Measurements from ENCODE around the gene CNOT4.

DNA sequence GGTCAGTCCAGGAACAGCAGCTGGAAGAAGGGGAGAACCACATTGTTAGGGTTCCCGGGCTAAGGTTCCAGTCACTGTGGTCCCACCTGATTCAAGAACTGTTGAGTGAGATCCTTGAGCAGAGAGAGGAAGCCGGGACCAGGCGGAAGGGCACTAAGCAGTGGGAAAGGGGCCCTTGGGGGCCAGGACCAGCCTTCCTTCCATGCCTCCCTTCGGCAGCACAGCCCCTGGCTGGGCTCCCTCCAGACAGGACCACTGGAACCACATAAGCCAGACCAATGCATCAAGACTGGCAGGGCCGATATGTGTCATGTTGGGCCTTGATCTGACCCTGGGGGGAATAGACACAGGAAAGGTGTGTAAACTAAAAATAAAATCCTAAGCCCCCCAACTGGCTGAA is 172.4 kb downstream of the CNOT4 start:
- no peak for TF ChIP-seq CTCF (IDR thresholded peaks at IDR 0.05 in 8 of 11, conservative IDR thresholded peaks at IDR 0.05 in 3 of 11)
- no peak for TF ChIP-seq POLR2AphosphoS5 (IDR thresholded peaks at IDR 0.05)
- no peak for TF ChIP-seq POLR2A (IDR thresholded peaks at IDR 0.05)

Measured in spleen (tissue), 7 donors.